Middle frontal gyrus (tissue), 1 donor: ENCODE measurements around the gene CPB2.

Experiments
- DNase-seq: peaks from one replicate; pipeline ENCODE4 v3.0.0-alpha.2; 2015; ENCODE audit warnings: low spot score; ENCODE audit errors: extremely low spot score

The CPB2 gene

GRCh38 chr13:46104868-46105267, at the start of gene CPB2:
Gene CPB2 (minus strand): TSS chr13:46105033. CDS start chr13:46105009, 24 bp downstream.
- DNase-seq: no peak

- DNase-seq: no peak
Observed at GRCh38 chr13:46154136-46154801, 49.4 kb upstream of the CPB2 start.

GRCh38 chr13:46152627-46153328, 47.9 kb upstream of the CPB2 start:
- no peak for DNase-seq

- DNase-seq: no peak
Observed at GRCh38 chr13:46150134-46150693, 45.4 kb upstream of the CPB2 start.

- DNase-seq: no peak
Observed at GRCh38 chr13:46149272-46150133, 44.7 kb upstream of the CPB2 start.

- DNase-seq: no peak
Observed at GRCh38 chr13:46146898-46147297, 42.1 kb upstream of the CPB2 start.

GRCh38 chr13:46145950-46146349, 41.1 kb upstream of the CPB2 start:
- DNase-seq: no peak

GRCh38 chr13:46145135-46145534, 40.3 kb upstream of the CPB2 start:
- DNase-seq: no peak

- no peak for DNase-seq
Observed at GRCh38 chr13:46143184-46143701, 38.4 kb upstream of the CPB2 start.

GRCh38 chr13:46142776-46143175, 37.9 kb upstream of the CPB2 start:
- no peak for DNase-seq

GRCh38 chr13:46140044-46140443, 35.2 kb upstream of the CPB2 start:
- no peak for DNase-seq

GRCh38 chr13:46137627-46138317, 32.9 kb upstream of the CPB2 start:
- DNase-seq: no peak

GRCh38 chr13:46136688-46137087, 31.9 kb upstream of the CPB2 start:
- DNase-seq: no peak

GRCh38 chr13:46134961-46135522, 30.2 kb upstream of the CPB2 start:
- DNase-seq: no peak

GRCh38 chr13:46134494-46134893, 29.7 kb upstream of the CPB2 start:
- no peak for DNase-seq

GRCh38 chr13:46132109-46132508, 27.3 kb upstream of the CPB2 start:
- DNase-seq: no peak

GRCh38 chr13:46131705-46132104, 26.9 kb upstream of the CPB2 start:
- DNase-seq: no peak

GRCh38 chr13:46129955-46130618, 25.3 kb upstream of the CPB2 start:
- DNase-seq: no peak

- no peak for DNase-seq
Observed at GRCh38 chr13:46129124-46129523, 24.3 kb upstream of the CPB2 start.
